Measurements from ENCODE around the gene HIRIP3. TPM values are rescaled to one million over a fixed set of nuclear protein-coding genes. Genes with fewer than 3 reads are reported as not detected.

Gene HIRIP3
- total RNA-seq (2022; extraction: Qiagen RNA extraction; ENCODE audit: low read depth) = 13.7 to 15.6 TPM (median 14.3 TPM) in 5 replicates

GRCh38 chr16:29995324-29995910, at the start of gene HIRIP3:
Gene HIRIP3, minus strand, starts transcription at chr16:29995617. Its CDS starts 12 bp downstream, at chr16:29995605.

GRCh38 chr16:30030841-30031413, 35.5 kb upstream of the HIRIP3 start, which contains the start of gene TLCD3B:
Gene TLCD3B, minus strand, starts transcription at chr16:30031271. Its CDS starts 744 bp downstream, at chr16:30030527.

GRCh38 chr16:30022887-30023286, 27.5 kb upstream of the HIRIP3 start, which contains the start of gene C16orf92:
Gene C16orf92, plus strand, starts transcription at chr16:30023198. Its CDS starts 143 bp downstream, at chr16:30023341.

GRCh38 chr16:30010844-30011713, 15.7 kb upstream of the HIRIP3 start, which contains the start of gene DOC2A:
Gene DOC2A, minus strand, starts transcription at chr16:30011027. Its CDS starts 805 bp downstream, at chr16:30010222.

GRCh38 chr16:29995911-29996765, 721 bp upstream of the HIRIP3 start, which contains the start of gene INO80E:
Gene INO80E, plus strand, starts transcription at chr16:29996241. Its CDS starts 70 bp downstream, at chr16:29996311.

GRCh38 chr16:29973384-29974246, 21.8 kb downstream of the HIRIP3 start, which contains the start of gene TAOK2:
Gene TAOK2, plus strand, starts transcription at chr16:29973868. Its CDS starts 3,905 bp downstream, at chr16:29977773.

GRCh38 chr16:29961479-29962343, 33.7 kb downstream of the HIRIP3 start, which contains the start of gene TMEM219:
Gene TMEM219, plus strand, starts transcription at chr16:29962079. Its CDS starts 1,065 bp downstream, at chr16:29963144.

Other genes starting within 250 kb of the HIRIP3 start
- not detected in 5 replicates for gene C16orf54, start 249.6 kb downstream of the HIRIP3 start, total RNA-seq (2022; extraction: Qiagen RNA extraction; ENCODE audit: low read depth)
- not detected in 5 replicates for gene ZG16, start 217.4 kb downstream of the HIRIP3 start, total RNA-seq (2022; extraction: Qiagen RNA extraction; ENCODE audit: low read depth)
- 82.7 to 99.4 TPM (median 93.4 TPM) in 5 replicates for gene KIF22, start 204.9 kb downstream of the HIRIP3 start, total RNA-seq (2022; extraction: Qiagen RNA extraction; ENCODE audit: low read depth)
- gene MAZ, start 189.1 kb downstream of the HIRIP3 start, total RNA-seq (2022; extraction: Qiagen RNA extraction; ENCODE audit: low read depth) = 161 to 190 TPM (median 174 TPM) in 5 replicates
- 0.30 to 0.66 TPM (median 0.47 TPM) in 5 replicates for gene PRRT2, start 183.4 kb downstream of the HIRIP3 start, total RNA-seq (2022; extraction: Qiagen RNA extraction; ENCODE audit: low read depth)
- 38.1 to 50.7 TPM (median 43.2 TPM) in 5 replicates for gene PAGR1, start 179.5 kb downstream of the HIRIP3 start, total RNA-seq (2022; extraction: Qiagen RNA extraction; ENCODE audit: low read depth)
- 104 to 131 TPM (median 118 TPM) in 5 replicates for gene MVP, start 175.2 kb downstream of the HIRIP3 start, total RNA-seq (2022; extraction: Qiagen RNA extraction; ENCODE audit: low read depth)
- 61.8 to 108 TPM (median 95.9 TPM) in 5 replicates for gene CDIPT, start 132.4 kb downstream of the HIRIP3 start, total RNA-seq (2022; extraction: Qiagen RNA extraction; ENCODE audit: low read depth)
- 17.9 to 25.3 TPM (median 20.4 TPM) in 5 replicates for gene SEZ6L2, start 96.1 kb downstream of the HIRIP3 start, total RNA-seq (2022; extraction: Qiagen RNA extraction; ENCODE audit: low read depth)
- gene ASPHD1, start 95.1 kb downstream of the HIRIP3 start, total RNA-seq (2022; extraction: Qiagen RNA extraction; ENCODE audit: low read depth) = 18.0 to 30.1 TPM (median 26.7 TPM) in 5 replicates
- 14.4 to 23.0 TPM (median 19.8 TPM) in 5 replicates for gene KCTD13, start 69.4 kb downstream of the HIRIP3 start, total RNA-seq (2022; extraction: Qiagen RNA extraction; ENCODE audit: low read depth)
- gene TMEM219, start 33.5 kb downstream of the HIRIP3 start, total RNA-seq (2022; extraction: Qiagen RNA extraction; ENCODE audit: low read depth) = 80.4 to 105 TPM (median 102 TPM) in 5 replicates
- gene TAOK2, start 21.7 kb downstream of the HIRIP3 start, total RNA-seq (2022; extraction: Qiagen RNA extraction; ENCODE audit: low read depth) = 26.3 to 36.4 TPM (median 33.8 TPM) in 5 replicates
- gene INO80E, start 624 bp upstream of the HIRIP3 start, total RNA-seq (2022; extraction: Qiagen RNA extraction; ENCODE audit: low read depth) = 109 to 115 TPM (median 109 TPM) in 5 replicates
- 1.7 to 3.3 TPM (median 2.3 TPM) in 5 replicates for gene DOC2A, start 15.4 kb upstream of the HIRIP3 start, total RNA-seq (2022; extraction: Qiagen RNA extraction; ENCODE audit: low read depth)
- gene C16orf92, start 27.6 kb upstream of the HIRIP3 start, total RNA-seq (2022; extraction: Qiagen RNA extraction; ENCODE audit: low read depth) = not detected in 5 replicates
- gene TLCD3B, start 35.7 kb upstream of the HIRIP3 start, total RNA-seq (2022; extraction: Qiagen RNA extraction; ENCODE audit: low read depth) = 0.21 to 0.48 TPM (median 0.47 TPM) in 4 of 5 replicates, not detected in the other
- 1,507 to 2,015 TPM (median 1,869 TPM) in 5 replicates for gene ALDOA, start 70.1 kb upstream of the HIRIP3 start, total RNA-seq (2022; extraction: Qiagen RNA extraction; ENCODE audit: low read depth)
- 120 to 149 TPM (median 142 TPM) in 5 replicates for gene PPP4C, start 80.4 kb upstream of the HIRIP3 start, total RNA-seq (2022; extraction: Qiagen RNA extraction; ENCODE audit: low read depth)
- gene TBX6, start 96.3 kb upstream of the HIRIP3 start, total RNA-seq (2022; extraction: Qiagen RNA extraction; ENCODE audit: low read depth) = 0.14 to 0.50 TPM (median 0.38 TPM) in 5 replicates
- 6.6 to 11.8 TPM (median 9.7 TPM) in 5 replicates for gene YPEL3, start 100.6 kb upstream of the HIRIP3 start, total RNA-seq (2022; extraction: Qiagen RNA extraction; ENCODE audit: low read depth)
- gene GDPD3, start 117.9 kb upstream of the HIRIP3 start, total RNA-seq (2022; extraction: Qiagen RNA extraction; ENCODE audit: low read depth) = 1.4 to 2.3 TPM (median 1.7 TPM) in 5 replicates
- gene MAPK3, start 127.6 kb upstream of the HIRIP3 start, total RNA-seq (2022; extraction: Qiagen RNA extraction; ENCODE audit: low read depth) = 33.9 to 38.8 TPM (median 36.4 TPM) in 5 replicates
- gene CORO1A, start 188.0 kb upstream of the HIRIP3 start, total RNA-seq (2022; extraction: Qiagen RNA extraction; ENCODE audit: low read depth) = 2.3 to 3.5 TPM (median 3.3 TPM) in 5 replicates
- 130 to 288 TPM (median 218 TPM) in 5 replicates for gene BOLA2B, start 198.0 kb upstream of the HIRIP3 start, total RNA-seq (2022; extraction: Qiagen RNA extraction; ENCODE audit: low read depth)
- 15.6 to 34.4 TPM (median 20.7 TPM) in 5 replicates for gene SLX1A, start 198.3 kb upstream of the HIRIP3 start, total RNA-seq (2022; extraction: Qiagen RNA extraction; ENCODE audit: low read depth)
- gene SULT1A3, start 203.6 kb upstream of the HIRIP3 start, total RNA-seq (2022; extraction: Qiagen RNA extraction; ENCODE audit: low read depth) = 5.1 to 10.6 TPM (median 7.9 TPM) in 5 replicates

All from A549 treated with RU486 at 1 μM for 4 hours (cell line).